Anterior cingulate cortex (tissue), 58 donors: ENCODE results near the gene TAF3.
"Not testable (repeated sequence)": the region's sequence is repeated elsewhere in the genome, so short reads cannot be mapped to it uniquely, and the experiment has no call there.

Source experiments
- DNase-seq, 58 donors: peaks; one replicate each; lab custom pipeline; 2025; lab: John Stamatoyannopoulos, UW

The TAF3 gene

GRCh38 chr10:7818295-7819120 is at the start of gene TAF3:
TAF3 (plus strand) TSS chr10:7818505; CDS start chr10:7818710, 205 bp downstream.
- DNase-seq = peak; percentile 30 to 94 (median 84)

GRCh38 chr10:7773845-7774801 is 44.2 kb upstream of the TAF3 start:
- no peak for DNase-seq

GRCh38 chr10:7776777-7777176 is 41.5 kb upstream of the TAF3 start:
- DNase-seq = no peak

GRCh38 chr10:7782194-7782593 is 36.1 kb upstream of the TAF3 start:
- DNase-seq = not testable (repeated sequence)

- DNase-seq = no peak
Observed at GRCh38 chr10:7786430-7786829, 31.9 kb upstream of the TAF3 start.

- peak in 2 of 58 donors; percentile 45 to 64 for DNase-seq
Observed at GRCh38 chr10:7787150-7787856, 31.0 kb upstream of the TAF3 start.

GRCh38 chr10:7787857-7788638 is 30.3 kb upstream of the TAF3 start, which contains the start of the genes ATP5F1C and KIN:
ATP5F1C (plus strand) TSS chr10:7788177; CDS start chr10:7788208, 31 bp downstream.
KIN (minus strand) TSS chr10:7787993; CDS start chr10:7787933, 60 bp downstream.
- peak; percentile 69 to 98 (median 96) for DNase-seq

- DNase-seq = peak in 5 of 58 donors; percentile 25 to 47 (median 33)
Observed at GRCh38 chr10:7788639-7789286, 29.5 kb upstream of the TAF3 start.

- no peak for DNase-seq
Observed at GRCh38 chr10:7789390-7789789, 28.9 kb upstream of the TAF3 start.

- no peak for DNase-seq
Observed at GRCh38 chr10:7792541-7792940, 25.8 kb upstream of the TAF3 start.

GRCh38 chr10:7794251-7795026 is 23.9 kb upstream of the TAF3 start:
- DNase-seq = no peak

- no peak for DNase-seq
Observed at GRCh38 chr10:7795605-7796004, 22.7 kb upstream of the TAF3 start.

- DNase-seq = peak in 1 of 58 donors; percentile 12
Observed at GRCh38 chr10:7797582-7797981, 20.7 kb upstream of the TAF3 start.

GRCh38 chr10:7802606-7803005 is 15.7 kb upstream of the TAF3 start:
- no peak for DNase-seq

GRCh38 chr10:7804216-7804615 is 14.1 kb upstream of the TAF3 start:
- no peak for DNase-seq

GRCh38 chr10:7804741-7805140 is 13.6 kb upstream of the TAF3 start:
- peak in 3 of 58 donors; percentile 1 to 15 (median 8) for DNase-seq

- DNase-seq = no peak
Observed at GRCh38 chr10:7808686-7809267, 9.5 kb upstream of the TAF3 start.

GRCh38 chr10:7810443-7810842 is 7.9 kb upstream of the TAF3 start:
- DNase-seq = no peak
